T-helper 2 cell (primary cell): Measurements from ENCODE around the gene RPS15.
"Not testable (repeated sequence)": the region's sequence is repeated elsewhere in the genome, so short reads cannot be mapped to it uniquely, and the experiment has no call there.

Source experiments
- DNase-seq, 5 experiments: peaks; one replicate each; pipeline versions ENCODE4 v3.0.0 to v3.0.0-alpha.2; 2012 to 2022

RPS15 gene

DNA sequence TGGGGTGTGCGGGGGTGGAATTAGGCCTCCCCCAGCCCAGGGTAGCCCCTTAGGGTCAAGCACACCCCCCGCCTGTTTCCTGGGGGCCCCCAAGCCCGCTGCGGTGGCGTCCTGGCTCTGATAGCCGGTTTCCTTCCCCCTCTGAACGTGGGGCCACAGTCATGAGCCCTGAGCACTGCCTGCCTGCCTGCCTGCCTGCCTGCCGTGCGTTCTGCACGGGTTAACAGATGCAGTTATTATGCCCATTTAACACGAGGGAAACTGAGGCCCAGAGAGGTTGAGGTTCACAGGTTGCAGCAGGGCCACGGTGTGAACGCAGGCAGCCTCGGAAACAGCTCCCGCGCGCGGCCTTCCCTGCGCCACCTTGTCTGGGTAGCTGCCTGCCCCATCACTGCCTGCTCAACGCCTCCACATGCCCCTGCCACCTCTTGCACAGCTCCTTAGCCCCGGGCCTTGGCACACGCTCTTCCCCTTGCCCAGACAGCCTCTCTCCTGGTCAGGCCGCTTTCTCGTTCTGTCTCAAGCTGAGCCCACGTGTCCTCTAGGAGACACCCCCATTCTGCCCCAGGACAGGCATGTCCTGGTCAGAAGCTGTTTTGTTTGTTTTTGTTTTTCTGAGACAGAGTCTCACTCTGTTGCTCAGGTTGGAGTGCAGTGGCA lies 35.7 kb upstream of the RPS15 start:
- DNase-seq = no peak

DNA sequence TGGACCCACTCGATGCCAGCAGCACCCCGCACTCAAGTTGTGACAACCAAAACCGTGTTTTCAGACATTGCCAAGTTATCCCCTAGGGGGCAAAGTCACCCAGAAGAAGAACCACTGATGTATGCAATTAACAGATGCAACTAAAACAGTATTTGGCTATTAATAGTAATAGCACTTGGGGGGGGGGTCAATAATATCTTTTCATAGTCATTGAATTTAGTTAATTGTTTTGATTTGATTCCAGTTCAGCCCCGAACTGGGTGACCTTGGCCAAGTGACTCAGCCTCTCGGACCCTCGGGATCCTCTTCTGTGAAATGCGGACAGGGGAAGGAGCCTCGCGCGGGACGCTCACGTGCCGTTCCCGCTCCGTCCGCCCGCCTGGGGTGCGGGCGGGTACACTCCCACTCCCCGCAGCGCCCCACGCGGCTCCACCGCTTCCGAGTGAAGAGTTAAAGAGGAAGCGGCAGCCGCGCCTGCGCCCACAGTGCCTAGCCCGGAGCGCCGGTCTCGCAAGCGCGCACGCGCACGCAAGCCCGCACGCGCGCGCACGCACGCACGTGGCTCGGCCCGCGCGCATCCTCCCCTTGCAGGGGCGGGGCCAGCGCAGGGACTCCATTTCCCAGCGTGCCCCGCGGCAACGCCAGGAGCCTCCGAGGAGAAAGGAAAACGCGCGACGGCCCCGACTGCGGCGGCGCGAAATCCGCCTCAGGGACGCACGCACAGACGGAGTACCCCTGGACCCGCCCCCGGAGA lies 31.2 kb upstream of the RPS15 start:
- DNase-seq = peak; percentile 98 to 100 (median 99)

GRCh38 chr19:1407528-1408299 lies 30.5 kb upstream of the RPS15 start, which contains the start of gene DAZAP1:
Gene DAZAP1, plus strand, starts transcription at chr19:1407586. Its CDS starts 188 bp downstream, at chr19:1407774.
- DNase-seq = peak in 4 of 5 experiments; percentile 21 to 44 (median 29)

DNA sequence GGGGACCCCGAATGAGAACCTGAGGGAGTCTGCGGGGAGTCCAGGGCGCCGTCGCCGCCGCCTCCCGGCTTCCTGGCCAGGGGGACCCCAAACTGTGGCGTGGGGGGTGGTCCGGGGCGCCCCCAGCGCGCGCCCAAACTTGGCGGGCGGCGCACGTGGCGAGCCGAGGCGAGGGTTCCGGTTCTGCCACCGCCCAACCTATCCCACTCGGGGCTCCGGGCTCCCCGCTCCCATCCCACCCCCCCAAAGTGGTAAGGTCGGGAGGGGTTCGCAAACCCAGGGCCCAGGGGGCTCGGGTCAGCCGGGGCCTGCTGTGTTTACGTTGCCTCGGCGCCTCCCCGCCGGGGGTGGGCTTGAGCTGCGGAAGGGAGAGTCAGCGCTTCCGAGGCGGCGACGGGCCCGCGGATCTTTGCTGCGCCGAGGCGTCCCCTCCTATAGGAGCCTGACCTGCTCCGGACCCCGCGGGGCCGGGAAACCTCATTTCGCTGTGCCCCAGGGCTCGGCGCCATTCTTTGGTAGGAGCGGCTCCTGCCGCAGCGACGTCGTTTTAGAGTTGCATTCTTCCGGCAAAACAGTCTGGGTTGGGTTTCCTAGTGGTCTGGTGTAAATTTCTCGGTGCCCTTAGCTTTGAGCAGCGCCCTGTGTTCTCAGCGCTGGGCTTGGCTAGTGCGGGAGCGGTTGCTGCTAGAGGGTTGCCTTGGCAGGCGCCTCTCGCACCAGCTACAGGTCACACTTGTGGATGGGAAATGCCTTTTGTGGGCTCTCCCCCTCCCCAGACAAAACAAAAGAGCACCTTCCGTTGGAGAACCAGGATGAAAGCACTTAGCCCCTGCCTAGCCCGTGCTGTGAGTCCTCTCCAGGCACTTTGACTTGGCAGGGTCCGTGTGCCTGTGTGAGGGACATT lies 29.6 kb upstream of the RPS15 start:
- DNase-seq = peak; percentile 25 to 79 (median 42)

DNA sequence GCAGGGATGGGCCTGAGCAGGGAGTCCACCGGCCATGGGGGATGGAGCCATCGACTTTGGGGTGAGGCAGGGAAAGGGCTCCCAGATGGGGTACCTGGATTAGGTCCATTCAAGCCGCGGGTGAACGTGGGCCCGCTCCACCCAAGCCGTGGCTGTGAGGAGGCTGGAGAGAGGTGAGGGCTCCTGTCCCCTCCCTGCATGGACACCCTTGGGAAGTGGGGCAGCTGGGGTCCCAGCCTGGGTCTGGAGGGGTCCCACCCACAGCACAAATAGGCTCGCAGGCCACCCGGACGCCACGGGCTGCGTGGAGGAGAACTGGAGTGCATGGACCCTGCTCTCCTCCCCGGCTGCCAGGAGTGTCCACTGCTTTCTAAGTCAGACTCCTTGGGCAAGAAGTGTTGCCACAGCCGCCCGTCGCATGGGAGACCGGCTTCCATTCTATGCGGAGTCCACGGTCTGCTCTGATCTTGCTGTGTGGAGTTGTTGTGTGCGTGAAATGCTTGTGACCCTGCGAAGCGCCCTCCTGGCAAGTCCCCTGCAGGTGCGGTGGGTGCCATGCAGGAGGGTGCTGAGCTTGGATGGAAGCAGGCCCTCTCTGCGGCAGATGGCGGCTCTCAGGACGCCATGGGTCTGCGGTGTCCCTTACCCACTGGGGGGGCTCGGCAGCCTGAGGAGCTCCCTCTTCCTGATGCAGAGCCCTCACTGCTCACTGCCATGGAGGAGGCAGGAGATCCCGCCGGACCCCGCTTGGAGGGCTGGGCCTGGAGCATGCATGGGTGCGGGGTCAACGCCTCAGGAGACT lies 28.8 kb upstream of the RPS15 start:
- no peak for DNase-seq

- peak in 1 of 5 experiments; percentile 36 for DNase-seq
Measured at GRCh38 chr19:1410136-1410786, 27.9 kb upstream of the RPS15 start.

- DNase-seq = no peak
Measured at GRCh38 chr19:1410789-1411188, 27.4 kb upstream of the RPS15 start.

DNA sequence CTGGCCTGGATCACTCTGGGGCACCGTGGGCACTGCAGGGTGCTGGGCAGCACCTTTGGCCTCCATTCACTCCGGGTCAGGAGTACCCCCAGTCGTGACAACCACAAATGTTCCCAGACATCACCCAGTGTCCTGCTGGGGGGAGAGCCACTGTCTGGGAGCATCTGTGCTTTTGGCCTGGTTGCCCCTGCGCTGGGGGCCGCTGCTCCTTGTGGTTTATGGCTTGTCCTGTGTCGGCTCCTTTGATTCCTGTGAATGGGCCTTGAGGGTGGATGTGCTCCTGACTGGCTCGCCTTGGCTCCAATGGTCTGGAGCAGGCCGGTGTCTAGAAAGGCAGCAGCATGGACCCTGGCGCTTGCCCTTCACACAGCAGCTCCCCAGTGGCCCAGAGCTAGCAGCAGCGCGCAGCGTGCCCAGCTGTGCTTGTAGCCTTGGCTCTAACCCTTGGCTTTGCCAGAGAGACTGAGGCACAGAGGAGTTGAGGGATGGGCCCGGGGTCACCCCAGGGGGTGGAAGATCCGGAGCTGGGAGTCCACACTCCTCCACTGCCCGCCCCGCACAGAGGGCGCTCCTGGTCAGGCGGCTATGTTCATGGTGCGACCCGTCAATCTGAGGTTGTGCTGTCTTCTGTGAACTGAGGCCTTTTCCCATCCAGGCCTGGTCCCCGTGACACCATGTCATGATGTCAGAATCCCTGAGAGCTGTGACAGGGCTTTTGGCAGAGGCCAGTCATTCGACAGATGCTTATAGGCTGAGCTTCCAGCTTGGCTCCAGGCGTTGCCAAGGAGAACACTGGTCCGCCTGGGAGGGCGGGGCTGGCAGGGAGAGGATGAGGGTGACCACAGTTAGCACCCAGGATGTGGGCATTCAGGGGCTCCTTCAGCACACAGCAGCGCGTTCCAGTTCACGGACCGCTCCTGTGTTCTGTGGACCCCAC lies 26.7 kb upstream of the RPS15 start:
- peak in 2 of 5 experiments; percentile 60 to 76 for DNase-seq

GRCh38 chr19:1412323-1412923 lies 25.8 kb upstream of the RPS15 start:
- no peak for DNase-seq

DNA sequence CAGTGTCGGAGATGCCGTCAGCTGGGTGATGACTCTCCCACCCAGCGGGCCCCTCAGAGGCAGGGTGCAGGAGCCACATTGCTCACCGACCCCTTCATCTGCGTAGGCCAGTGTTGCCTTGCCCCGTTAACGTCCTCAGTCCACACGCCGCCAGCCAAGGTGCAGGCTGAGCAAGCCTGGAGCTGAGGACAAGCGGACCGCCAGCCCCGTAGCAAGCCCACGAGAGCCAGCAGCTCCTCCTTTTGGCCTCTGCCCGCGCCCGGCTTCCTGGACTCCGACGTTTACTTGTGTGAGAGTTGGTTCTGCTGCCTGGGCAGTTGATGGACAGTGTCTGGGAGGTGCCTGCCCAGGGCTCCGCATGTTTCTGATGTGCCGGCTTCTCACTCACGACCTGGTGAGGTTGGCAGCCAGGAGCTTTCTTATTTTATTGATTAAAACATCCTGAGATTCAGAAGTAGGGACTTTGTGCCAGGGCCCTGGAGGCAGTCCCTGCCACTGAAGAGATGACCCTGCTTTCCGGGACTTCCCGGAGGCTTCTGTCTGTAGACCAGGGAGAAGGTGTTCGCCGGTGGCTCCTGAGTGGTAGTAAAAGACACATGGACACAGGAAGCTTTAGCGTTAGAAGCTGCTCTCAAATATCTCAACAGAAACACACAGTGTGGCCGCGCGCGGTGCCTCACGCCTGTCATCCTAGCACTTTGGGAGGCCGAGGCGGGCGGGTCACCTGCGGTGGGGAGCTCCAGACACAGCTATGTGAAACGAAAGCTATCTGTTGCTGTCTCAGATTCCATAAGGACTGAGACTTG lies 25.0 kb upstream of the RPS15 start:
- DNase-seq = no peak

DNA sequence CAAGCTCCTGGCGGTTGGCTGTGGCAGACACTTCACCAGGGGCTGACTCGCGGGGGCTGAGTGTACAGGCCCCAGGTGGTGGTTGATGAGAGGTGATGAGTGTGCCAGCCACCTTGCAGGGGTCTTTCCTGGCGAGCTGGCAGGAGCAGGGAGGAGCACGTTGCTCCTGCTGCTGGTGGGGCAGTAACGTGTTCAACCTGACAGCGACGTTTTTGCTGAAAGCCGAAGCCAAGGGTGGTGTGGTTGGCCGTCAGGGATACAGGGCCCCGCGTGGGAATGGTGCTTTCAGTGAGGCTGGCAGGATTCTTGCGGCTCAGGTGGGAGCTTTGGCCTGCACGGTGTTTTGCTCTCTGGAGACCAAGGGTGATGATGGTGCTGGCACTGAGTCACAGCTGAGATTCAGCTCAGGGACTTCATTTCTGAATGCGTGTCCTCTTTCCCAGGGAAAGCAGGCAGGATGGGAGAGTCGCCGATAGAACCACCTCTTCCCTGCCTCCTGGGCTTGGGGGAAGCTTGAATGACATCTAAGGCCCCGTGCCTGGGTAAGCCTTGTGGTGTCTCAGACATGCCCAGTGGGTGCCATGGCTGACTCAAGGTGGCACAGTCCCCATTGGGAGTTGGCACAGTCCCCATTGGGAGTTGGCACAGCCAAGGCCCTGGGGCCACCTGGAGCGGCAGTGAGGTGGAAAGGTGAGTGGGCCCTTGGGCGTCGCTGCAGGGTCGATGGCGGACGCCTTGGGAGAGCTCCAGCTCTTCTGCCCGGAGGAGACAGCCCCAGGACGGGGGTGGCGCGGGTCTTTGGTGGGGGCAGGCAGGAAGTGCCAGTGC lies 22.0 kb upstream of the RPS15 start:
- DNase-seq = no peak

DNA sequence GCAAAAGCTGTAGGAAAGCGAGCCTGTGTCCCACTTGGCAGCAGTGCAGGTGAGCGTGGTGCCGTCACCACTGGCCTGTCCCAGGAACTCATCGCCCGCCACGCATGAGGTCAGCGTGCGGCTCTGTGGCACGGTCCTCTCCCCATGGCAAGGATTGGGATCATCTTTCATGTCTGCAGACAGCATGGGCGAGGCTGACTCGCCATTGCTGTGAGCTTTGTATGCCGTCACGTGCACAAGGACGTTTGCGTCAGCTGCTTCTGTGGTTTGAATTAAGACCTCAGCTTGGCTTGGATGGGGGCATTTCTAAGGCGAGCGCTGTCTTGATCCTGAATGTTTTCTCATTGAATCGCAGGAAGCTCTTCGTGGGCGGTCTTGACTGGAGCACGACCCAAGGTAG lies 21.1 kb upstream of the RPS15 start:
- no peak for DNase-seq

GRCh38 chr19:1417681-1418495 lies 20.3 kb upstream of the RPS15 start:
- no peak for DNase-seq

DNA sequence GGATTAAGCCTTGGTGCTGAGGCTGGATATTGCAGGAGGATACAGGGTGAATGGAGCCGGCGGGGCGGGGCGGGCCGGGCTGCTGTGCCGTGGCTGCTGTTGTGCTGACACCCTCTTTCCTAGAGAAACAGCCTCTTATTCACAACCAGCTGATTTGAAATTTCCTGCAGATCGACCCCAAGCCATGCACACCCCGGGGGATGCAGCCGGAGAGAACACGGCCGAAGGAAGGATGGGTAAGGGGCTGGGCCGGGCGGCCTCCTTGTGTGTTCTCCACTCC lies 19.8 kb upstream of the RPS15 start:
- no peak for DNase-seq

- DNase-seq = no peak
Measured at GRCh38 chr19:1418951-1419738, 19.1 kb upstream of the RPS15 start.

DNA sequence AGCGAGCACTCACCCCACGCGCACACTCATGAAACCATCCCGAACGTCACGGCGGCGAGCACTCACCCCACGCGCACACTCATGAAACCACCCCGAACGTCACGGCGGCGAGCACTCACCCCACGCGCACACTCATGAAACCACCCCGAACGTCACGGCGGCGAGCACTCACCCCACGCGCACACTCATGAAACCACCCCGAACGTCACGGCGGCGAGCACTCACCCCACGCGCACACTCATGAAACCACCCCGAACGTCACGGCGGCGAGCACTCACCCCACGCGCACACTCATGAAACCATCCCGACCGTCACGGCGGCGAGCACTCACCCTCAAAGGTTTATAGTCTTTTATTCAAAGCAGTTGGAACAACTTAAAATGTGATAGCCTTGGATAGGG lies 18.1 kb upstream of the RPS15 start:
- DNase-seq = not testable (repeated sequence)
